ENCODE data around the gene THSD1.

The THSD1 gene

GRCh38 chr13:52432456-52432855, 26.5 kb upstream of the THSD1 start:
- TF ChIP-seq TAF1 (IDR thresholded peaks at IDR 0.05; ENCODE audit: borderline replicate concordance, insufficient read depth, low read length) (no peak), REST (IDR thresholded peaks at IDR 0.05; ENCODE audit: insufficient read depth in 1 of 2, low read depth in 2 of 2, low read length in 2 of 2) (no peak), POLR2AphosphoS5 (IDR thresholded peaks at IDR 0.05; ENCODE audit: low read depth, low read length) (no peak), FOXP2 (optimal IDR thresholded peaks at IDR 0.05; ENCODE audit: borderline replicate concordance, extremely low read depth, extremely low read length, insufficient read depth) (no peak), SIN3A (IDR thresholded peaks at IDR 0.05; ENCODE audit: borderline replicate concordance, insufficient read depth, low read length) (no peak)

GRCh38 chr13:52428295-52428694, 22.3 kb upstream of the THSD1 start:
- TF ChIP-seq REST (IDR thresholded peaks at IDR 0.05; ENCODE audit: insufficient read depth in 1 of 2, low read depth in 2 of 2, low read length in 2 of 2) (no peak), POLR2AphosphoS5 (IDR thresholded peaks at IDR 0.05; ENCODE audit: low read depth, low read length) (no peak), TAF1 (IDR thresholded peaks at IDR 0.05; ENCODE audit: borderline replicate concordance, insufficient read depth, low read length) (no peak), FOXP2 (optimal IDR thresholded peaks at IDR 0.05; ENCODE audit: borderline replicate concordance, extremely low read depth, extremely low read length, insufficient read depth) (no peak), SIN3A (IDR thresholded peaks at IDR 0.05; ENCODE audit: borderline replicate concordance, insufficient read depth, low read length) (no peak)

GRCh38 chr13:52421216-52421615, 15.2 kb upstream of the THSD1 start:
- TF ChIP-seq REST (IDR thresholded peaks at IDR 0.05; ENCODE audit: insufficient read depth in 1 of 2, low read depth in 2 of 2, low read length in 2 of 2) (no peak), SIN3A (IDR thresholded peaks at IDR 0.05; ENCODE audit: borderline replicate concordance, insufficient read depth, low read length) (no peak), POLR2AphosphoS5 (IDR thresholded peaks at IDR 0.05; ENCODE audit: low read depth, low read length) (no peak), TAF1 (IDR thresholded peaks at IDR 0.05; ENCODE audit: borderline replicate concordance, insufficient read depth, low read length) (no peak), FOXP2 (optimal IDR thresholded peaks at IDR 0.05; ENCODE audit: borderline replicate concordance, extremely low read depth, extremely low read length, insufficient read depth) (no peak)

- no peak for TF ChIP-seq FOXP2 (optimal IDR thresholded peaks at IDR 0.05; ENCODE audit: borderline replicate concordance, extremely low read depth, extremely low read length, insufficient read depth)
- no peak for TF ChIP-seq REST (IDR thresholded peaks at IDR 0.05; ENCODE audit: insufficient read depth in 1 of 2, low read depth in 2 of 2, low read length in 2 of 2)
- TF ChIP-seq SIN3A (IDR thresholded peaks at IDR 0.05; ENCODE audit: borderline replicate concordance, insufficient read depth, low read length), result no peak
- TF ChIP-seq POLR2AphosphoS5 (IDR thresholded peaks at IDR 0.05; ENCODE audit: low read depth, low read length), result no peak
- no peak for TF ChIP-seq TAF1 (IDR thresholded peaks at IDR 0.05; ENCODE audit: borderline replicate concordance, insufficient read depth, low read length)
Measured at GRCh38 chr13:52419080-52419479, 13.1 kb upstream of the THSD1 start.

- TF ChIP-seq POLR2AphosphoS5 (IDR thresholded peaks at IDR 0.05; ENCODE audit: low read depth, low read length) (no peak), TAF1 (IDR thresholded peaks at IDR 0.05; ENCODE audit: borderline replicate concordance, insufficient read depth, low read length) (no peak), SIN3A (IDR thresholded peaks at IDR 0.05; ENCODE audit: borderline replicate concordance, insufficient read depth, low read length) (no peak), REST (IDR thresholded peaks at IDR 0.05; ENCODE audit: insufficient read depth in 1 of 2, low read depth in 2 of 2, low read length in 2 of 2) (no peak), FOXP2 (optimal IDR thresholded peaks at IDR 0.05; ENCODE audit: borderline replicate concordance, extremely low read depth, extremely low read length, insufficient read depth) (no peak)
Measured at GRCh38 chr13:52414963-52415362, 9.0 kb upstream of the THSD1 start.

Measured in PFSK-1 (cell line).